B cell (primary cell): Measurements from ENCODE around the gene ARHGEF17. TPM values are rescaled to one million over a fixed set of nuclear protein-coding genes. Genes with fewer than 3 reads are reported as not detected.

Source experiments
- ATAC-seq: fragments of 200-7000 bp; cut with Tn5 transposase; one replicate; pipeline ENCODE4 v1.10.0; 2021; ENCODE audit warnings: low read depth, mild to moderate bottlenecking, moderate number of reproducible peaks, moderate library complexity
- CTCF ChIA-PET: fragments of 350-600 bp; sonication (Branson Sonifier 250); formaldehyde crosslinking; loops from one replicate; lab custom pipeline; 2021; ENCODE audit warnings: antibody characterized with exemption, inconsistent platforms; lab: Charles Lee
- POLR2A ChIA-PET: fragments of 350-600 bp; sonication (Branson Sonifier 250); formaldehyde crosslinking; loops from one replicate; lab custom pipeline; 2021; ENCODE audit warnings: antibody characterized with exemption; lab: Charles Lee
- DNase-seq: peaks from one replicate; pipeline ENCODE4 v3.0.0; 2013
- H2AFZ ChIP-seq: 2 replicates; pipeline ENCODE4 v1.6.1; 2012; ENCODE audit warnings: mild to moderate bottlenecking, low read depth, low read length; ENCODE audit not compliant: insufficient read depth, poor library complexity, severe bottlenecking
- H3K27ac ChIP-seq, 2 donors: 1 replicate in 1 of 2; 2 replicates in 1 of 2; pipeline ENCODE4 v1.5.1; 2012 to 2013; ENCODE audit warnings: low read length in 2 of 2, mild to moderate bottlenecking in 2 of 2, moderate library complexity in 1 of 2
- H3K27me3 ChIP-seq, 4 experiments: fragments of 200-600 bp in 1 of 4; sonication (generic) in 1 of 4; replicated peaks in 1 of 4; 1 replicate in 2 of 4; 2 replicates in 2 of 4; pipeline versions ENCODE4 v1.6.1 to v1.7.0; 2013 to 2016; ENCODE audit warnings: low read length in 3 of 4, mild to moderate bottlenecking in 2 of 4, mixed read lengths in 1 of 4, moderate library complexity in 1 of 4; ENCODE audit not compliant: insufficient read depth in 4 of 4, control insufficient read depth in 3 of 4; ENCODE audit errors: control extremely low read depth in 1 of 4
- H3K36me3 ChIP-seq, 2 experiments: replicated peaks in 1 of 2; 1 replicate in 1 of 2; 2 replicates in 1 of 2; pipeline versions ENCODE4 v1.6.1 to v1.7.1; 2013; ENCODE audit warnings: low read length in 1 of 2; ENCODE audit not compliant: insufficient read depth in 2 of 2, control insufficient read depth in 1 of 2; ENCODE audit errors: control extremely low read depth in 1 of 2, extremely low read depth in 1 of 2
- H3K4me1 ChIP-seq, 2 donors: fragments of 200-600 bp in 1 of 2; sonication (generic) in 1 of 2; 1 replicate in 1 of 2; 2 replicates in 1 of 2; pipeline versions ENCODE4 v1.5.1 to v1.6.1; 2013 to 2017; ENCODE audit warnings: low read length in 2 of 2; ENCODE audit not compliant: control insufficient read depth in 2 of 2, insufficient read depth in 2 of 2
- H3K4me2 ChIP-seq: replicated peaks from 2 replicates; pipeline ENCODE3; 2012; ENCODE audit warnings: mild to moderate bottlenecking, low read depth, low read length; ENCODE audit not compliant: poor library complexity, severe bottlenecking
- H3K4me3 ChIP-seq, 5 experiments: fragments of 200-600 bp in 1 of 5; sonication (generic) in 1 of 5; 1 replicate in 3 of 5; 2 replicates in 2 of 5; pipeline versions ENCODE4 v1.5.1 to v1.7.0; 2011 to 2016; ENCODE audit warnings: low read length in 4 of 5, mild to moderate bottlenecking in 4 of 5, low read depth in 2 of 5, control low read depth in 1 of 5, moderate library complexity in 1 of 5; ENCODE audit not compliant: insufficient read depth in 1 of 5; ENCODE audit errors: control extremely low read depth in 1 of 5, extremely low read depth in 1 of 5
- H3K79me2 ChIP-seq: fragments of 200-600 bp; sonication (generic); one replicate; pipeline ENCODE4 v1.6.0; 2016; ENCODE audit warnings: low read length; ENCODE audit not compliant: control insufficient read depth, insufficient read depth
- H3K9ac ChIP-seq: fragments of 200-600 bp; sonication (generic); 2 replicates; pipeline ENCODE4 v1.6.1; 2017; ENCODE audit warnings: mild to moderate bottlenecking, low read length, moderate library complexity
- H3K9me3 ChIP-seq, 3 donors: one replicate each; pipeline versions ENCODE4 v1.6.1 to v1.7.1; 2013; ENCODE audit warnings: low read length in 2 of 3; ENCODE audit not compliant: control insufficient read depth in 2 of 3, insufficient read depth in 1 of 3; ENCODE audit errors: control extremely low read depth in 1 of 3
- H4K20me1 ChIP-seq: 2 replicates; pipeline ENCODE4 v1.6.0; 2012; ENCODE audit warnings: mild to moderate bottlenecking, low read length; ENCODE audit not compliant: insufficient read depth, control insufficient read depth, poor library complexity, severe bottlenecking
- H3K27ac Mint-ChIP-seq: one replicate; pipeline ENCODE4 v1.8.0; 2021; ENCODE audit warnings: mixed read lengths
- H3K27me3 Mint-ChIP-seq: one replicate; pipeline ENCODE4 v1.8.0; 2021; ENCODE audit warnings: mixed read lengths
- H3K4me1 Mint-ChIP-seq: one replicate; pipeline ENCODE4 v1.8.0; 2021; ENCODE audit warnings: mixed read lengths
- H3K4me3 Mint-ChIP-seq: one replicate; pipeline ENCODE4 v1.8.0; 2021; ENCODE audit warnings: mixed read lengths
- H3K9me3 Mint-ChIP-seq: one replicate; pipeline ENCODE4 v1.8.0; 2022; ENCODE audit warnings: mixed read lengths; ENCODE audit not compliant: insufficient read depth
- EZH2 ChIP-seq: IDR thresholded peaks from 2 replicates; pipeline ENCODE4 v1.6.1; 2012; ENCODE audit warnings: borderline replicate concordance, low read depth, mild to moderate bottlenecking, moderate library complexity, low read length; ENCODE audit not compliant: insufficient read depth, poor library complexity, severe bottlenecking
- WGBS: methylation state at CpG from one replicate; pipeline ENCODE4 v1.1.5; 2013; ENCODE audit warnings: missing lambda C conversion rate; ENCODE audit not compliant: insufficient coverage; 5-methylcytosine and 5-hydroxymethylcytosine counted together
- intact Hi-C: fragments of 100-400 bp; cut with micrococcal nuclease; formaldehyde crosslinking; loops from one replicate; pipeline ENCODE4 v1.10.0; 2022
- polyA plus RNA-seq: library from polyadenylated mRNA; depleted of rRNA; stranded (reverse); fragments of >200 nt; gene quantifications from 2 replicates; pipeline ENCODE4 v1.2.3, GENCODE V29; 2012
- total RNA-seq, 2 donors: library from RNA; stranded (reverse); fragments of 120-200 nt in 1 of 2; gene quantifications; 1 replicate in 1 of 2; 2 replicates in 1 of 2; pipeline versions ENCODE4 v1.2.3 to v1.2.4, GENCODE V29; 2013 to 2022
- TF ChIP-seq, protein P1 (sequence below): fragments of 200-600 bp; IDR thresholded peaks from one replicate; pipeline ENCODE4 v1.8.0; 2022; ENCODE audit warnings: antibody characterized with exemption, mild to moderate bottlenecking

Gene ARHGEF17
- total and polyA plus RNA-seq, 2 donors (not counting 1 experiment from before 2014, with no cell fraction given): 0.05 TPM; not detected in 1

DNA sequence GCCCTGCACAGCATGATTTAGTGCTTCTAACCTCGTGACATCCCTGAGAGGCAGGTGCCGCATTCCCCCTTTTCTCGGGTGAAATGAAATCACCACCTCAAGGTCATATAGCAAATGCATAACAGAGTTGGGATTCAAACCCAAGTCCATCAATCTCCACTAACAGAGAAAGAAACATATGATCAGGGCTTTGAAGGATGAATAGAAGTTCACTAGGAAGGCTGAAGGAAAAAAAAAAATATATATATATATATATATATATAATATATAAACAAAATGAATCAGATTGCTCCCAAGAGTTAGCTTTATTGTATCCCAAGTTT, 12.1 kb upstream of the ARHGEF17 start:
- Histone ChIP-seq H2AFZ (no peak overlapping the region), H3K4me2 (no peak overlapping the region), H3K36me3 (no peaks in the 10 kb centered on the region), H3K4me1 (peaks cover 4 to 5% of the 10 kb centered on the region in 2 donors), H3K4me3 (no peak overlapping the region), H3K9ac (no peak overlapping the region), H4K20me1 (no peaks in the 10 kb centered on the region), H3K79me2 (no peaks in the 10 kb centered on the region), H3K27ac (no peak overlapping the region), H3K9me3 (no peaks in the 10 kb centered on the region), H3K27me3 (peaks cover 0 to 47% (median 0%) of the 10 kb centered on the region in 4 experiments)
- Mint-ChIP-seq H3K4me3 (no peak overlapping the region), H3K27me3 (peaks cover 19% of the 10 kb centered on the region), H3K9me3 (no peaks in the 10 kb centered on the region), H3K27ac (no peak overlapping the region), H3K4me1 (peaks cover 5% of the 10 kb centered on the region)
- no peak for ATAC-seq
- TF ChIP-seq, protein P1, sequence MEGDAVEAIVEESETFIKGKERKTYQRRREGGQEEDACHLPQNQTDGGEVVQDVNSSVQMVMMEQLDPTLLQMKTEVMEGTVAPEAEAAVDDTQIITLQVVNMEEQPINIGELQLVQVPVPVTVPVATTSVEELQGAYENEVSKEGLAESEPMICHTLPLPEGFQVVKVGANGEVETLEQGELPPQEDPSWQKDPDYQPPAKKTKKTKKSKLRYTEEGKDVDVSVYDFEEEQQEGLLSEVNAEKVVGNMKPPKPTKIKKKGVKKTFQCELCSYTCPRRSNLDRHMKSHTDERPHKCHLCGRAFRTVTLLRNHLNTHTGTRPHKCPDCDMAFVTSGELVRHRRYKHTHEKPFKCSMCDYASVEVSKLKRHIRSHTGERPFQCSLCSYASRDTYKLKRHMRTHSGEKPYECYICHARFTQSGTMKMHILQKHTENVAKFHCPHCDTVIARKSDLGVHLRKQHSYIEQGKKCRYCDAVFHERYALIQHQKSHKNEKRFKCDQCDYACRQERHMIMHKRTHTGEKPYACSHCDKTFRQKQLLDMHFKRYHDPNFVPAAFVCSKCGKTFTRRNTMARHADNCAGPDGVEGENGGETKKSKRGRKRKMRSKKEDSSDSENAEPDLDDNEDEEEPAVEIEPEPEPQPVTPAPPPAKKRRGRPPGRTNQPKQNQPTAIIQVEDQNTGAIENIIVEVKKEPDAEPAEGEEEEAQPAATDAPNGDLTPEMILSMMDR: no peak
- no peak for TF ChIP-seq EZH2
- no peak for DNase-seq
- intact Hi-C loops: loop anchor here (1.0 kb wide), 1 partner anchor 39 kb away; no protein-coding TSS in a partner anchor
- CTCF ChIA-PET: interaction anchor here (1.3 to 10.9 kb wide), 4 partner anchors 9 to 417 kb away, joined by 3 to 104 read pairs (median 4); no protein-coding TSS in a partner anchor
- no CpG with 5 or more reads among the region's 3 CpGs for WGBS
- POLR2A ChIA-PET: no interaction called here

DNA sequence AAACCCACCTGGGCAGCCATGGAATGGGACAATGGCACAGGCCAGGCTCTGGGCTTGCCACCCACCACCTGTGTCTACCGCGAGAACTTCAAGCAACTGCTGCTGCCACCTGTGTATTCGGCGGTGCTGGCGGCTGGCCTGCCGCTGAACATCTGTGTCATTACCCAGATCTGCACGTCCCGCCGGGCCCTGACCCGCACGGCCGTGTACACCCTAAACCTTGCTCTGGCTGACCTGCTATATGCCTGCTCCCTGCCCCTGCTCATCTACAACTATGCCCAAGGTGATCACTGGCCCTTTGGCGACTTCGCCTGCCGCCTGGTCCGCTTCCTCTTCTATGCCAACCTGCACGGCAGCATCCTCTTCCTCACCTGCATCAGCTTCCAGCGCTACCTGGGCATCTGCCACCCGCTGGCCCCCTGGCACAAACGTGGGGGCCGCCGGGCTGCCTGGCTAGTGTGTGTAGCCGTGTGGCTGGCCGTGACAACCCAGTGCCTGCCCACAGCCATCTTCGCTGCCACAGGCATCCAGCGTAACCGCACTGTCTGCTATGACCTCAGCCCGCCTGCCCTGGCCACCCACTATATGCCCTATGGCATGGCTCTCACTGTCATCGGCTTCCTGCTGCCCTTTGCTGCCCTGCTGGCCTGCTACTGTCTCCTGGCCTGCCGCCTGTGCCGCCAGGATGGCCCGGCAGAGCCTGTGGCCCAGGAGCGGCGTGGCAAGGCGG, 11.4 kb upstream of the ARHGEF17 start:
- H3K27ac Mint-ChIP-seq: no peak overlapping the region
- H3K4me3 Mint-ChIP-seq: no peak overlapping the region
- Histone ChIP-seq H3K9ac (no peak overlapping the region), H3K79me2 (no peaks in the 10 kb centered on the region), H3K27ac (no peak overlapping the region), H3K4me1 (peaks cover 4 to 5% of the 10 kb centered on the region in 2 donors), H3K27me3 (peaks cover 0 to 50% (median 0%) of the 10 kb centered on the region in 4 experiments), H3K36me3 (no peaks in the 10 kb centered on the region), H3K4me3 (no peak overlapping the region), H2AFZ (no peak overlapping the region), H3K9me3 (no peaks in the 10 kb centered on the region), H3K4me2 (no peak overlapping the region), H4K20me1 (no peaks in the 10 kb centered on the region)
- CTCF ChIA-PET: interaction anchor here (1.1 to 10.9 kb wide), 5 partner anchors 11 to 90 kb away, joined by 3 to 104 read pairs (median 6); partner anchors contain the start of gene ARHGEF17
- no peaks in the 10 kb centered on the region for H3K9me3 Mint-ChIP-seq
- no peak for ATAC-seq
- POLR2A ChIA-PET: no interaction called here
- 94% methylated on average over 35 of the region's 35 CpGs for WGBS
- intact Hi-C loops: no loop called here
- peaks cover 5% of the 10 kb centered on the region for H3K4me1 Mint-ChIP-seq
- TF ChIP-seq, protein P1: no peak
- TF ChIP-seq EZH2: no peak
- DNase-seq: no peak
- H3K27me3 Mint-ChIP-seq: peaks cover 19% of the 10 kb centered on the region
